HK-2 (cell line): ENCODE measurements around the gene TMEM203.
"Not testable (repeated sequence)": the region's sequence is repeated elsewhere in the genome, so short reads cannot be mapped to it uniquely, and the experiment has no call there.

Experiments
- DNase-seq: peaks from one replicate; pipeline ENCODE4 v3.0.0-alpha.2; 2018; ENCODE audit not compliant: unreplicated experiment

Gene TMEM203

GRCh38 chr9:137242269-137243203, 37.1 kb upstream of the TMEM203 start:
- DNase-seq, result no peak

- DNase-seq, result peak; percentile 62
Measured at GRCh38 chr9:137241490-137242268, 36.2 kb upstream of the TMEM203 start.

GRCh38 chr9:137240841-137241489, 35.5 kb upstream of the TMEM203 start, which contains the start of gene TUBB4B:
TUBB4B (plus strand) TSS chr9:137241287; CDS start chr9:137241361, 74 bp downstream.
- DNase-seq, result peak; percentile 99

GRCh38 chr9:137240318-137240840, 34.9 kb upstream of the TMEM203 start:
- DNase-seq, result peak; percentile 70

- DNase-seq, result not testable (repeated sequence)
Measured at GRCh38 chr9:137239541-137240200, 34.2 kb upstream of the TMEM203 start.

GRCh38 chr9:137237759-137238726, 32.6 kb upstream of the TMEM203 start:
- no peak for DNase-seq

GRCh38 chr9:137236936-137237421, 31.5 kb upstream of the TMEM203 start:
- no peak for DNase-seq

- peak; percentile 62 for DNase-seq
Measured at GRCh38 chr9:137236238-137236935, 30.9 kb upstream of the TMEM203 start.

GRCh38 chr9:137235424-137236237, 30.2 kb upstream of the TMEM203 start:
- DNase-seq, result no peak

- DNase-seq, result no peak
Measured at GRCh38 chr9:137234758-137235423, 29.4 kb upstream of the TMEM203 start.

GRCh38 chr9:137234055-137234697, 28.7 kb upstream of the TMEM203 start:
- DNase-seq, result no peak

GRCh38 chr9:137233143-137233980, 27.9 kb upstream of the TMEM203 start:
- DNase-seq, result no peak

- no peak for DNase-seq
Measured at GRCh38 chr9:137232510-137232909, 27.1 kb upstream of the TMEM203 start.

- no peak for DNase-seq
Measured at GRCh38 chr9:137232101-137232500, 26.7 kb upstream of the TMEM203 start.

- DNase-seq, result no peak
Measured at GRCh38 chr9:137231372-137232039, 26.1 kb upstream of the TMEM203 start.
